ENCODE data around the gene DHX35. TPM values are rescaled to one million over a fixed set of nuclear protein-coding genes. Genes with fewer than 3 reads are reported as not detected.

Gene DHX35
- total and polyA plus RNA-seq, 2 of the 8 experiments (the other 6 are each of a cell fraction or from before 2014, with no cell fraction given) = 21.9 to 27.7 TPM

GRCh38 chr20:38926142-38926933, 35.8 kb upstream of the DHX35 start, which contains the start of gene FAM83D (continued):
- TF ChIP-seq NRF1 (IDR thresholded peaks at IDR 0.05; ENCODE audit: low read depth, low read length) (no peak), YY1 (IDR thresholded peaks at IDR 0.05; ENCODE audit: low read depth, low read length) (0 out of 2 replicates have a peak, but pooled peaks have one; percentile 71), TEAD4 (IDR thresholded peaks at IDR 0.05; ENCODE audit: low read depth, low read length) (peak; percentile 55; the same call in 1 of the 2 replicates), SIN3A (conservative IDR thresholded peaks at IDR 0.05 in 1 of 2, IDR thresholded peaks at IDR 0.05 in 1 of 2; ENCODE audit: low read depth in 1 of 2, low read length in 2 of 2) (peak in 1 of 2 experiments; percentile 49; a peak in 1 of 4 replicates), CBX5 (IDR thresholded peaks at IDR 0.05; ENCODE audit: low read depth, low read length) (no peak), ASH2L (IDR thresholded peaks at IDR 0.05; ENCODE audit: low read length) (peak; percentile 89), JUND (IDR thresholded peaks at IDR 0.05; ENCODE audit: low read length) (no peak), RNF2 (IDR thresholded peaks at IDR 0.05; ENCODE audit: borderline replicate concordance, low read depth, low read length, missing control alignments, poor library complexity, severe bottlenecking) (no peak), HDAC2 (IDR thresholded peaks at IDR 0.05; ENCODE audit: borderline replicate concordance in 1 of 2, low read depth in 2 of 2, low read length in 2 of 2) (no peak), PHF8 (conservative IDR thresholded peaks at IDR 0.05; ENCODE audit: low read depth, low read length) (peak; percentile 93), TCF12 (IDR thresholded peaks at IDR 0.05; ENCODE audit: low read depth, low read length) (no peak), ATF3 (IDR thresholded peaks at IDR 0.05; ENCODE audit: insufficient read depth, low read depth, low read length) (no peak), SAP30 (IDR thresholded peaks at IDR 0.05; ENCODE audit: insufficient read depth, insufficient replicate concordance, low read length) (no peak), POLR2A (IDR thresholded peaks at IDR 0.05; ENCODE audit: control extremely low read depth in 1 of 2, low read depth in 2 of 2, low read length in 2 of 2) (peak; percentile 99), POU5F1 (IDR thresholded peaks at IDR 0.05; ENCODE audit: low read depth, low read length) (no peak), FOSL1 (IDR thresholded peaks at IDR 0.05; ENCODE audit: insufficient read depth, low read depth, low read length) (no peak), CHD1 (IDR thresholded peaks at IDR 0.05; ENCODE audit: low read depth, low read length) (no peak), MAFK (IDR thresholded peaks at IDR 0.05; ENCODE audit: low read depth, low read length) (no peak), CHD2 (IDR thresholded peaks at IDR 0.05; ENCODE audit: low read length) (peak; percentile 74), BRCA1 (IDR thresholded peaks at IDR 0.05; ENCODE audit: low read depth, low read length) (no peak), BCL11A (IDR thresholded peaks at IDR 0.05; ENCODE audit: low read depth in 2 of 2, low read length in 2 of 2) (no peak)
- TF ChIP-seq, protein P1, sequence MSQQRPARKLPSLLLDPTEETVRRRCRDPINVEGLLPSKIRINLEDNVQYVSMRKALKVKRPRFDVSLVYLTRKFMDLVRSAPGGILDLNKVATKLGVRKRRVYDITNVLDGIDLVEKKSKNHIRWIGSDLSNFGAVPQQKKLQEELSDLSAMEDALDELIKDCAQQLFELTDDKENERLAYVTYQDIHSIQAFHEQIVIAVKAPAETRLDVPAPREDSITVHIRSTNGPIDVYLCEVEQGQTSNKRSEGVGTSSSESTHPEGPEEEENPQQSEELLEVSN (IDR thresholded peaks at IDR 0.05) = peak; percentile 83
- TF ChIP-seq, protein P2, sequence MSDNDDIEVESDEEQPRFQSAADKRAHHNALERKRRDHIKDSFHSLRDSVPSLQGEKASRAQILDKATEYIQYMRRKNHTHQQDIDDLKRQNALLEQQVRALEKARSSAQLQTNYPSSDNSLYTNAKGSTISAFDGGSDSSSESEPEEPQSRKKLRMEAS (IDR thresholded peaks at IDR 0.05) = peak; percentile 70
